GM13976 (cell line): Measurements from ENCODE around the gene CCDC34.

Source experiments
- DNase-seq: peaks from one replicate; pipeline ENCODE4 v3.0.0; 2012; ENCODE audit warnings: low spot score
- in situ Hi-C: fragments of 300-500 bp; cut with MboI; formaldehyde crosslinking; loops from one replicate; pipeline ENCODE4 v1.12.0; 2022; ENCODE audit warnings: low sequenced_read_pairs, mixed read lengths, inconsistent platforms; ENCODE audit not compliant: unreplicated experiment
- TF ChIP-seq, protein P1 (sequence below): IDR thresholded peaks from 2 replicates; pipeline ENCODE4 v1.5.1; 2012; ENCODE audit warnings: borderline replicate concordance, mild to moderate bottlenecking; ENCODE audit not compliant: insufficient read depth; ENCODE audit errors: extremely low read depth, missing control alignments, control extremely low read depth

Gene CCDC34

DNA sequence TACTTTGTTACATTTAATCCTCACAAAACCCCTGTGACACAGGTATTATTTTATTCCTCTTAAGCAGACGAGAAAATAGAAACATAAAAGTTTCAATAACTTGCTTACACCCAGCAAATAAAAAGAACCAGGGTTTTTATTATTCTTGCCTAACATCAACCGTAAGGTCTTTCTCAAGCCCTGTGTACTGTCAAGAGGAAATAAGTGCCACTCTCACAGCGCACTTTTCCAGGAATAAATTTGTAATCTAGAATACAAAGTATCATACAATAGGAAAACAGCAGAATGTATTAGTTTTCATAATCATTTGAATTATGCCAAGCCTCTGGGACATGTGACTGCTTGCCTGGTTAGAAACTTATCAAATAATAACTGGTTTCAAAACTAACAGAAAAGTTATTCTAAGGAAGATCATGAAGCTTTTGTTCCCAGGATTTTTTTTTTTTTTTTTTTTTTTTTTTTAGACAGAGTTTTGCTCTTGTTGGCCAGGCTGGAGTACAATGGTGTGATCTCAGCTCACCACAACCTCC lies 7.4 kb downstream of the CCDC34 start:
- DNase-seq, result no peak
- in situ Hi-C loops, result no loop called here
- TF ChIP-seq, protein P1, sequence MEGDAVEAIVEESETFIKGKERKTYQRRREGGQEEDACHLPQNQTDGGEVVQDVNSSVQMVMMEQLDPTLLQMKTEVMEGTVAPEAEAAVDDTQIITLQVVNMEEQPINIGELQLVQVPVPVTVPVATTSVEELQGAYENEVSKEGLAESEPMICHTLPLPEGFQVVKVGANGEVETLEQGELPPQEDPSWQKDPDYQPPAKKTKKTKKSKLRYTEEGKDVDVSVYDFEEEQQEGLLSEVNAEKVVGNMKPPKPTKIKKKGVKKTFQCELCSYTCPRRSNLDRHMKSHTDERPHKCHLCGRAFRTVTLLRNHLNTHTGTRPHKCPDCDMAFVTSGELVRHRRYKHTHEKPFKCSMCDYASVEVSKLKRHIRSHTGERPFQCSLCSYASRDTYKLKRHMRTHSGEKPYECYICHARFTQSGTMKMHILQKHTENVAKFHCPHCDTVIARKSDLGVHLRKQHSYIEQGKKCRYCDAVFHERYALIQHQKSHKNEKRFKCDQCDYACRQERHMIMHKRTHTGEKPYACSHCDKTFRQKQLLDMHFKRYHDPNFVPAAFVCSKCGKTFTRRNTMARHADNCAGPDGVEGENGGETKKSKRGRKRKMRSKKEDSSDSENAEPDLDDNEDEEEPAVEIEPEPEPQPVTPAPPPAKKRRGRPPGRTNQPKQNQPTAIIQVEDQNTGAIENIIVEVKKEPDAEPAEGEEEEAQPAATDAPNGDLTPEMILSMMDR, result no peak

DNA sequence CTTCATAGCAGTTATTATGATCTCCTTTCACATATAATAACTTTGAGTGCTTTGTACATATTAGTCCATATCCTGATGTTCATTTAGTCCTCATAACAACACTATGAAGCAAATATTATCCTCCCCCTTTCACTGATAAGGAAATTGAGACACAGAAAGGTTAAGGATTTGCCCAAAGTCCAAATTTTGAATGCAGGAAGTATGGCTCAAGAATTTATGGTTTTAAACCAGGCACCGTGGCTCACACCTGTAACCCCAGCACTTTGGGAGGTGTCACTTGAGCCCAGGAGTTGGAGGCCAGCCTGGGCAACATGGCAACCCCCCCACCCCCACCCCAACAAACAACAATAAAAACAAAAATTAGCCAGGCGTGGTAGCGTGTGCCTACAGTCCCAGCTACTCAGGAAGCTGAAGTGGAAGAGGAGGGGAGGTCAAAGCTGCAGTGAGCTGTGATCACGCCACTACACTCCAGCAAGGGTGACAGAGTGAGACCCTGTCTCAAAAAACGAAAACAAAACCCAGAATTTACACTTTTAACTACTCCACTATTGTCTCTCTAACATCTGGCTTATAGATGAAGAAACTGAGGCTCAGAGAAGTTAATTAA lies 8.6 kb downstream of the CCDC34 start:
- in situ Hi-C loops, result no loop called here
- TF ChIP-seq, protein P1, result no peak
- DNase-seq, result no peak

DNA sequence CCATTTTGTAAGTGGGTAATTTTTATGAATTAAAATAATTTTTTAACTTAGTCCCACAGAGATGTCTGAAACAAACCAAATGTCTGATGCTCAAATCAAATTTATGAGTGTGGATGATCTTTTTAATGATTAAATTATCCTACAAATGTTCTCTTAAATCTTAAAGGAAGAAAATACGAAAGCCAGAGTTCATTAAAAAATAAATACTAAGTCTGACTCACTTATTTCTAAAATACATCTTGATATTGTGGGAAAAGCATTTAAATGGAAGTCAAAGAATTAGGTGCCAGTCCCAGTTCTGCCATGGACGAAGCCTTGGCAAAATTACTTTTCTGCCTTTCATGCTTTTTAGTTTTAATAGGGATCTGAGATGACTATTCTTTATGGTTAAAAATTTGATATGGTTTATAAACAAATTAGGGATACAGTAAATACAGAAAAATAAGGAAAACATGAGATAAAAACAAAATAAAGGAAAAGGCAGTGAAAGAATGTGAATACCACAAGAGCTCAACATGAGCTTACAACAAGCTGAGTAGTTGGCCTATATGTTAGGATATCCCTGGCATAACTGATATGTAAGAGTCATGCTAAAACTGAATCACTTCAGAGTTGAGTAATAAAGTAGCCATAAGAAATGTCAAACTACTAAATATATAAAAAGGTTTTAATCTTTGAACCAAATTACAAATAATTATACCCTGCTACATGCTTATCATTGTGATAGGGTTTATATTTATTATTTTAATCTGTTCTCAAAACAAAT lies 9.2 kb downstream of the CCDC34 start:
- no peak for DNase-seq
- in situ Hi-C loops, result no loop called here
- TF ChIP-seq, protein P1, result no peak

DNA sequence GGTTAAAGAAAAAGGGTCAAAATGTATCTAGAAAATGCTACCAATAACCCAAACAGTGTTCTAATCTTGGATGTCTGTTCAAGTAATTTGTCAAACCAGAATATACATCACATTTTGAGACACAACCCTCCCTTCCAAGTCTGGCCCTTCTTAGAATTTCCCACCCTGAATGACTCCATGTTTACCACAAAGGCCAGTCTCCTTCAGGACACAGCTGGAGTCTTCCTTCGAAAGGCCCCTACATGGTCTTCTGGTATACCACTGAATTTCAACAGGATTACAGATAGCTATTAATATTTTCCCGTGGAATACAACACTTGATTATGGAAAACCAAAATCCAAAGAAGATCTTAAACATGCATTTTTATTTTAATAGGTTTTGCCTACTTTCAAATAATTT lies 10.2 kb downstream of the CCDC34 start:
- TF ChIP-seq, protein P1, result no peak
- no peak for DNase-seq
- in situ Hi-C loops, result no loop called here

DNA sequence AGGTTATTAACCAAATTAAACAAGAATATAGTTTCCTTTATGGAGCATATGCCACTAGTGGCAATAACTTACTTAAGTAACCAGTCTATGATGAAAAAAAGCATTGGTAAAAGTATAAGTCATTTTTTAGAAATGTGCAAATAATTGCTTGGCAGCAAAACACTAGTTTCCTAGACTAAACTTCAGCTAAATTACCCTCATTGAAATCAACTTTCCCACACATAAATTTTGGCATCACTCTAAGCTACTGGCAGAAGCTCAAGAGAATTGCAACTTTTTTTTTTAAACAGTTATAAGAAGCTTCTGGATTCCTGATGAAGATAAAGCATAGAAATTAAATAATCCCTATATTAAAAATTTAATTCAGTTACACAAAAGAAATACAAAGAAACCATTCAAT lies 12.5 kb downstream of the CCDC34 start:
- in situ Hi-C loops, result no loop called here
- DNase-seq, result no peak
- TF ChIP-seq, protein P1, result no peak

DNA sequence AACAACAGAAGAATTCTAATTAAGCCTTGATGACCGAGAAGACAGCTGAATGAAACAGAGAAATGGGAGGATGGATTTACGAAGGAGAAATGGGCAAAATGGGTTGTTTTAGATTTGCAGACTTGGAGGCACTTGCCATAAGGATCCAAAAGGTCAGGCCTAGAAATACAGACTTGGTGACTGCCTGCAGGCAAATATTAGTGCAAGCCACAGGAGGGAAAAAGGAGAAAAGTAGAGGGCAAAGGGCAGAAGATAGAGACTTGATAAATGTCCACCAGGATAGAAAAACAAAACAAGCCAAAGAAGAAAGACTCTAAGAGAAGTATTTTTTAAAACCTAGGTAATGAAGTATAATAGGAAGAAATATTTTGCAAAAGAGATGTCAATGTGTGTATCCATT lies 13.1 kb downstream of the CCDC34 start:
- in situ Hi-C loops, result no loop called here

More for the DNA sequence above, 13.1 kb downstream of the CCDC34 start:
- no peak for DNase-seq
- TF ChIP-seq, protein P1, result no peak
